K562 (cell line): ENCODE data around the gene CDKN1C. TPM values are rescaled to one million over a fixed set of nuclear protein-coding genes. Genes with fewer than 3 reads are reported as not detected.

Experiments
- ATF1 ChIP-seq, 2 experiments: fragments of 450-650 bp in 1 of 2; IDR thresholded peaks; 2 replicates each; pipeline ENCODE4 v1.6.1; 2016; ENCODE audit warnings: missing compliant biosample characterization in 1 of 2, missing genetic modification characterization in 1 of 2
- HMGXB4 ChIP-seq: sonication (generic); formaldehyde crosslinking; IDR thresholded peaks from 2 replicates; pipeline ENCODE4 v1.8.1; 2023; ENCODE audit warnings: mild to moderate bottlenecking, missing genetic modification reagents
- NR2C1 ChIP-seq, 2 experiments: fragments of 450-650 bp; IDR thresholded peaks; 2 replicates each; pipeline ENCODE4 v1.6.1; 2017; ENCODE audit warnings: mild to moderate bottlenecking in 2 of 2, antibody characterized with exemption in 1 of 2, inconsistent platforms in 1 of 2, missing compliant biosample characterization in 1 of 2, missing genetic modification characterization in 1 of 2
- PCBP2 ChIP-seq: fragments of 200-400 bp; formaldehyde crosslinking; IDR thresholded peaks from 2 replicates; pipeline ENCODE4 v1.6.1; 2018; ENCODE audit warnings: low read length, low read depth, mild to moderate bottlenecking, moderate library complexity; ENCODE audit not compliant: poor library complexity, severe bottlenecking
- RB1 ChIP-seq: fragments of 450-650 bp; IDR thresholded peaks from 2 replicates; pipeline ENCODE4 v1.6.1; 2017; ENCODE audit warnings: low read depth, mild to moderate bottlenecking
- RBBP5 ChIP-seq: fragments of 200-600 bp; sonication (generic); IDR thresholded peaks from 2 replicates; pipeline ENCODE4 v1.6.1; 2012; ENCODE audit warnings: borderline replicate concordance, mild to moderate bottlenecking, low read length, control low read depth, inconsistent platforms; ENCODE audit not compliant: insufficient read depth, poor library complexity, severe bottlenecking
- SP1 ChIP-seq: sonication (generic); formaldehyde crosslinking; IDR thresholded peaks from 2 replicates; pipeline ENCODE4 v1.8.1; 2022; ENCODE audit warnings: mild to moderate bottlenecking, missing genetic modification reagents
- UBTF ChIP-seq, 2 experiments: IDR thresholded peaks; 2 replicates each; pipeline ENCODE4 v1.6.1; 2012; ENCODE audit warnings: improper control_type of control experiment in 2 of 2, low read depth in 2 of 2, low read length in 2 of 2, borderline replicate concordance in 1 of 2
- ZBTB7A ChIP-seq: IDR thresholded peaks from 2 replicates; pipeline ENCODE4 v1.6.1; 2011; ENCODE audit warnings: low read depth, mild to moderate bottlenecking, low read length, moderate library complexity, borderline replicate concordance; ENCODE audit not compliant: control insufficient read depth
- ZNF224 ChIP-seq: sonication (generic); formaldehyde crosslinking; IDR thresholded peaks from 2 replicates; pipeline ENCODE4 v1.8.0; 2022; ENCODE audit warnings: mild to moderate bottlenecking, missing genetic modification reagents
- ZNF324 ChIP-seq: fragments of 250-450 bp; sonication (Bioruptor Pico); IDR thresholded peaks from 2 replicates; pipeline ENCODE4 v1.4.0; 2020; ENCODE audit warnings: mild to moderate bottlenecking
- ZNF639 ChIP-seq, 2 experiments: fragments of 200-800 bp in 1 of 2; sonication (Bioruptor generic) in 1 of 2; sonication (generic) in 1 of 2; formaldehyde crosslinking in 1 of 2; IDR thresholded peaks in 1 of 2; conservative IDR thresholded peaks in 1 of 2; 2 replicates each; pipeline versions ENCODE4 v1.5.0 to v1.6.1; 2016 to 2020; ENCODE audit warnings: missing compliant biosample characterization in 1 of 2, missing genetic modification characterization in 1 of 2, missing genetic modification reagents in 1 of 2
- ZNF644 ChIP-seq: fragments of 200-800 bp; sonication (Bioruptor generic); IDR thresholded peaks from 2 replicates; pipeline ENCODE4 v1.6.1; 2016; ENCODE audit warnings: low read depth, missing genetic modification characterization, missing compliant biosample characterization
- polyA plus RNA-seq, 8 experiments: library from polyadenylated mRNA; depleted of rRNA in 4 of 8; stranded (reverse) in 5 of 8; unstranded in 3 of 8; fragments of >200 nt; fragmentation: Nextera tagmentation in 2 of 8; fragmentation: Illumina TruSeq in 1 of 8; extraction: Ambion mirVana in 2 of 8; extraction: Trizol in 1 of 8; gene quantifications; 2 replicates each; pipeline versions ENCODE4 v1.2.1 to v1.2.3, GENCODE V29; 2011 to 2014; ENCODE audit warnings: inconsistent platforms in 1 of 8, missing spikeins in 1 of 8
- total RNA-seq, 7 experiments: library from RNA; depleted of rRNA in 6 of 7; stranded (reverse); fragments of >200 nt in 6 of 7; fragmentation: Illumina TruSeq in 2 of 7; extraction: Trizol in 2 of 7; gene quantifications; 2 replicates each; pipeline versions ENCODE4 v1.2.1 to v1.2.3, GENCODE V29; 2011 to 2021; ENCODE audit warnings: low replicate concordance in 1 of 7
- TF ChIP-seq, protein P1 (sequence below): IDR thresholded peaks from 3 replicates; pipeline ENCODE4 v1.6.1; 2011; ENCODE audit warnings: borderline replicate concordance, mild to moderate bottlenecking; ENCODE audit not compliant: insufficient read length, insufficient read depth
- TF ChIP-seq, protein P2 (sequence below): sonication (generic); formaldehyde crosslinking; IDR thresholded peaks from 2 replicates; pipeline ENCODE4 v1.4.0; 2020; ENCODE audit warnings: mild to moderate bottlenecking, missing genetic modification reagents

The CDKN1C gene
- total and polyA plus RNA-seq, 9 of the 15 experiments (the other 6 are each of a cell fraction or from before 2014, with no cell fraction given), result 2.8 to 21.1 (median 9.3) TPM

DNA sequence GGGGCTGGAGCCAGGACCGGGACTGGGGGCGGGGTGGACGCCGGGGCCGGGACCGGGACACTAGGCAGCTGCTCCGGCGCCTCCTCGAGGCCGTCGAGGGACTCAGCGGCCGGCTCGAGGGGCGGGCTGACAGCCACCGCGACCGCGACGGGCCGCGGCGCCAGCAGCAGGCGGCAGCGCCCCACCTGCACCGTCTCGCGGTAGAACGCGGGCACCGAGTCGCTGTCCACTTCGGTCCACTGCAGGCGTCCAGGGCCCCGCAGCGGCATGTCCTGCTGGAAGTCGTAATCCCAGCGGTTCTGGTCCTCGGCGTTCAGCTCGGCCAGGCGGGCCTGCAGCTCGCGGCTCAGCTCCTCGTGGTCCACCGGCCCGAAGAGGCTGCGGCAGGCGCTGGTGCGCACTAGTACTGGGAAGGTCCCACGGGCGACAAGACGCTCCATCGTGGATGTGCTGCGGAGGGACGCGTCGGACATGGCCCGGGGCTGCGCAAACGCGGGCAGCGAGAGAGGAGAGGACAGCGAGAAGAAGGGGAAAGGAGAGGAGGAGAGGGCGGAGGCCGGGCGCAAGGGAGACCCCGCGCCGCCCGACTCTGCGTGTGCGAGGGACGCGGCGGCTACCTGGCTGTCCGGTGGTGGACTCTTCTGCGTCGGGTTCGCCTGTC is 428 bp downstream of the CDKN1C start (continued):
- TF ChIP-seq PCBP2 (no peak), ZNF224 (peak; percentile 93), SP1 (peak; percentile 82), UBTF (IDR thresholded peaks at IDR 0.05; ENCODE audit: borderline replicate concordance in 1 of 2, low read depth in 2 of 2, low read length in 2 of 2) (peak; percentile 19 to 84; a peak in 2 of 4 replicates), RBBP5 (peak; percentile 72), HMGXB4 (CRISPR knock-in tag) (no peak), NR2C1 (IDR thresholded peaks at IDR 0.05) (no peak), NR2C1 (tag; IDR thresholded peaks at IDR 0.05) (no peak), ZNF639 (CRISPR knock-in tag; conservative IDR thresholded peaks at IDR 0.05 in 1 of 2, IDR thresholded peaks at IDR 0.05 in 1 of 2) (no peak; a peak in 1 of 4 replicates), RB1 (peak; percentile 81), ZNF324 (CRISPR knock-in tag) (no peak), ZBTB7A (peak; percentile 66; the same call in 1 of the 2 replicates), ATF1 (CRISPR knock-in tag; IDR thresholded peaks at IDR 0.05) (no peak), ATF1 (tag; IDR thresholded peaks at IDR 0.05) (peak; percentile 65), ZNF644 (tag) (no peak)
- TF ChIP-seq, protein P1, sequence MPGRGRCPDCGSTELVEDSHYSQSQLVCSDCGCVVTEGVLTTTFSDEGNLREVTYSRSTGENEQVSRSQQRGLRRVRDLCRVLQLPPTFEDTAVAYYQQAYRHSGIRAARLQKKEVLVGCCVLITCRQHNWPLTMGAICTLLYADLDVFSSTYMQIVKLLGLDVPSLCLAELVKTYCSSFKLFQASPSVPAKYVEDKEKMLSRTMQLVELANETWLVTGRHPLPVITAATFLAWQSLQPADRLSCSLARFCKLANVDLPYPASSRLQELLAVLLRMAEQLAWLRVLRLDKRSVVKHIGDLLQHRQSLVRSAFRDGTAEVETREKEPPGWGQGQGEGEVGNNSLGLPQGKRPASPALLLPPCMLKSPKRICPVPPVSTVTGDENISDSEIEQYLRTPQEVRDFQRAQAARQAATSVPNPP, result no peak
- TF ChIP-seq, protein P2, sequence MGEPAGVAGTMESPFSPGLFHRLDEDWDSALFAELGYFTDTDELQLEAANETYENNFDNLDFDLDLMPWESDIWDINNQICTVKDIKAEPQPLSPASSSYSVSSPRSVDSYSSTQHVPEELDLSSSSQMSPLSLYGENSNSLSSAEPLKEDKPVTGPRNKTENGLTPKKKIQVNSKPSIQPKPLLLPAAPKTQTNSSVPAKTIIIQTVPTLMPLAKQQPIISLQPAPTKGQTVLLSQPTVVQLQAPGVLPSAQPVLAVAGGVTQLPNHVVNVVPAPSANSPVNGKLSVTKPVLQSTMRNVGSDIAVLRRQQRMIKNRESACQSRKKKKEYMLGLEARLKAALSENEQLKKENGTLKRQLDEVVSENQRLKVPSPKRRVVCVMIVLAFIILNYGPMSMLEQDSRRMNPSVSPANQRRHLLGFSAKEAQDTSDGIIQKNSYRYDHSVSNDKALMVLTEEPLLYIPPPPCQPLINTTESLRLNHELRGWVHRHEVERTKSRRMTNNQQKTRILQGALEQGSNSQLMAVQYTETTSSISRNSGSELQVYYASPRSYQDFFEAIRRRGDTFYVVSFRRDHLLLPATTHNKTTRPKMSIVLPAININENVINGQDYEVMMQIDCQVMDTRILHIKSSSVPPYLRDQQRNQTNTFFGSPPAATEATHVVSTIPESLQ (CRISPR knock-in tag), result peak; percentile 91; the same call in 1 of the 2 replicates
